ENCODE results near the gene SUPT5H.
A peak's percentile ranks its signal among the peaks of the same experiment; 100 is the strongest.

The SUPT5H gene

DNA sequence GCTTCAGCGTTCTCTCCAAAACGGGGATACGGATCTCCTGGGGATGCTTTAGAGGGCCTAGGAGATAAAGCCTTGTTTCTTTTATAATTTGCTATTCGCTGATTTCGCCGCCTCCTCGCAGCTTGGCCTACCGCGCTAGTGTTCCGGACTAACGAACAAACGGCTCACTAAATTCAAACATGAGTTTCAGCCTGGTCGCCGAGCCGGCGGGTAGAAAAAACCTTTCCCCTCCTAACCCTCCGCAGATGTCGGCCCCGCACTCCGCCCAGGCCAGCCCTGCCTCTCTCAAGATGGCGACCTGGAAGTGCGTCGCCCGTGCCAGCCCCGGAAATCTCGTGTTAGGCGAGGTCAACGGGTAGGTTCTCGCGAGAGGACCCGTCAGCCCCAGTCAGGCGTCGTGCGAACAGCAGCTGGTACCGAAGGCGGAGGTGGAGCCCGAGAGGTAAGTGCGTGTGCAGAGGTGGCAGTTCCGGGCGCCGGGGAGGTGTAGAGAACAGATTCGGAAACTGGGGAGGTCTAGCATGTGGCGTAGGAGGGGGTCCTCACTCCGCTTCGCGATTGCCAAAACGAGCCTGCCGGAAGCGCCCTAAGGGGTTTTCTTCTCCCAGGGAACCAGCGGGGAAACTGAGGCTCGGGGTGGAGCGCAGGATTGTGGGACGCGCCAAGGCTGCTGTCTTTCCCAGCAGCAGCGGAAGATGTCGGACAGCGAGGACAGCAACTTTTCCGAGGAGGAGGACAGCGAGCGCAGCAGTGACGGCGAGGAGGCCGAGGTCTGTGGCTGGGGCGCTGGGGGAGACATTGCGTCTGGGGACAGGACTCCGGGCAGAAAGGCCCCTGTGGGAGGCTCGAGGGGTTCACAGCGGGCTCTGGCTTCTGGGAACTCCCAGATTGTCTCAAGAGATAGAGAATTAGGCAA is at the start of gene SUPT5H:
TSS of gene SUPT5H (plus strand) at position 387 of the 916 bp plus-strand sequence. CDS start at position 696, 309 bp downstream.
- Histone ChIP-seq H3K9me3 (ENCODE audit: control insufficient read depth, insufficient read depth, low read length) (no peaks in the 10 kb centered on the region), H3K4me1 (ENCODE audit: insufficient read depth, low read length) (no peaks in the 10 kb centered on the region; the same call in 1 of the 2 replicates), H3K9ac (ENCODE audit: low read depth, low read length) (peak within 1 kb of the TSS; percentile 99), H3K36me3 (ENCODE audit: insufficient read depth, low read length) (no peaks in the 10 kb centered on the region)

DNA sequence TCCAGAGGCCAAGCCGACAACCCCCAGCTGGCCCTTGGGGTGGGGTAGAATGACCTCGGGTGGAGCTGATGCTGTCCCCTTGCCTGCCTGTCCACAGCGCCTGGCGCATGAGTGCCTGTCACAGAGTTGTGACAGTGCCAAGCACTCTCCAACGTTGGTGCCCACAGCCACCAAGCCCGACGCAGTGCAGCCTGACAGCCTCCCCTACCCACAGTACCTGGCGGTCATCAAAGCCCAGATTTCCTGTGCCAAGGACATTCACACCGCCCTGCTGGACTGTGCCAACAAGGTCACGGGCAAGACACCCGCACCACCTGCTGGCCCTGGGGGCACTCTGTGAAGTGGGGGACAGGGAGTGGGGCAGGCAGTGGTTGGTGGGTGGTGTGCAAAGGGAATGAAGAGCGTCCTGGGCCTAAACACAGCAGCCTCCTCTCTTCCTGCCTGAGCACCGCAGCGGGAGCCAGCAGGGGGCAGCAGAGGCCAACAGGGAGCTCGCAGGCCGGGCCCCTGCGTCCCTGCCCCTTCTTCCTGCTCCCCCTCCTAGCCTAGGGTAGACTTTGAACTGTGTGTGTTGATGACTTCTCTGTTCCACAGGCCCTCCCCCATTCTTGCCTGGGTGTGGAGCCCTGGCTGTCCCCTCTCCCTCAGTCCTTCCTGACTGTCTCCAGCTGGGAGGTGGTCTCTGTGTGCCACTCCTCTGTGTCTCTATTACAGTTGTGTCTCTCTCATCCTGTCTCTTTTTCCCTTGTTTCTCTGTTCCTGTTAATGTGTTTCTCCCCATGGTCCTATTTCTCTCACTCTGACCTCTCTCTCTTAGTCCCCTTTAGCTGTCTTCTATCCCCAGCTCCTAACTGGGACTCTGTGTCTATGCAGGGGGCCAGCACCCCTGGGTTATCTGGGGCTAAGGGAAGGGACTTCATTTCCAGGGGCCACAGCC is 47.8 kb upstream of the SUPT5H start:
- Histone ChIP-seq H3K9ac (ENCODE audit: low read depth, low read length) (no peak overlapping the region), H3K4me1 (ENCODE audit: insufficient read depth, low read length) (peaks cover 25% of the 10 kb centered on the region), H3K36me3 (ENCODE audit: insufficient read depth, low read length) (peaks cover 12% of the 10 kb centered on the region), H3K9me3 (ENCODE audit: control insufficient read depth, insufficient read depth, low read length) (no peaks in the 10 kb centered on the region)

DNA sequence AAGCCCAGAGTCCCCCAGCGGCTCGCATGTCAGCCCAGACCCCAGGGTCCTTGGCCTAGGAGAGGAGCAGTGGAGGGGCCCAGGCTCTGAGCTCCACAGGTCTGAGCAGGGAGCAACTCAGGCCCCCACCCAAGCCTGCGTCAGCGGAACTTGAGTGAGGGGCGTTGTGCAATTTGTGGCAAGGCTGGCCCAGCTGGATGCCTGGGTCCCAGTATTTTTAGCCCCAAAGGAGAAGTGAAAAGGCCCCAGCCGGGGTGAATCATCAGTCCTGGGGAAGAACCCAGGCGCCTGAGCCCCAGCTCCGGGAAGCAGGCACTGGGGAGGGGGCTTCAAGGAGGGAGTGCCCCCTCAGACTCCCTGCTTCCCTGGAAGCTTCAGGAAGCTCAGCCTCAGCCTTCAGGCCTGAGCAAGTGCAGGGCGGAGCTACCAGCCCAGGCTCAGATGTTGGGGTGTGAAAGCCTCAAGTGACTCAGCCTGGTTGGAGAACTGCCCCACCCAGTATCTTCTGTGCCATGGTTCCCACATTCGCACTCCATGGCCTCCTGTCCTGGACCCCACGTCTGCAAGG is 47.0 kb upstream of the SUPT5H start:
- H3K9ac ChIP-seq (ENCODE audit: low read depth, low read length): no peak overlapping the region
- peaks cover 25% of the 10 kb centered on the region for H3K4me1 ChIP-seq (ENCODE audit: insufficient read depth, low read length)
- peaks cover 10% of the 10 kb centered on the region for H3K36me3 ChIP-seq (ENCODE audit: insufficient read depth, low read length)
- no peaks in the 10 kb centered on the region for H3K9me3 ChIP-seq (ENCODE audit: control insufficient read depth, insufficient read depth, low read length)

DNA sequence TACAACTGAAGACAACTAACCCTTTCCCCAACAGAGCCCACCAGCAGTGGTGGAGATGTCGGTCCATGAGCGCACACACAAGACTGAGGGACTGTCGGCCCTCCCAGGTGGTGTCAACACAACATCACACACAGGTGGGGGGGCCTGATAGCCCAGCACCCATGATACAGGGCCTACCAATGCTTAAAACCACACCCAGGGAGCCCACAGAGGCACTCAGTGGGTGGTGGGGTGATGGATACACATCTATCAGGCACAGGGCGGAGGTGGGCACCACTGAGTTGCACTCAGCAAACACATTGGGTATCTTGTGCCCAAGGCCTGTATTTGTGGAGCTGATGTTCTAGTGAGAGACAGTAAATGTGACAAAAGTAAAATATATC is 45.7 kb upstream of the SUPT5H start:
- Histone ChIP-seq H3K9ac (ENCODE audit: low read depth, low read length) (no peak overlapping the region), H3K9me3 (ENCODE audit: control insufficient read depth, insufficient read depth, low read length) (no peaks in the 10 kb centered on the region), H3K4me1 (ENCODE audit: insufficient read depth, low read length) (peaks cover 25% of the 10 kb centered on the region), H3K36me3 (ENCODE audit: insufficient read depth, low read length) (peaks cover 3% of the 10 kb centered on the region)

DNA sequence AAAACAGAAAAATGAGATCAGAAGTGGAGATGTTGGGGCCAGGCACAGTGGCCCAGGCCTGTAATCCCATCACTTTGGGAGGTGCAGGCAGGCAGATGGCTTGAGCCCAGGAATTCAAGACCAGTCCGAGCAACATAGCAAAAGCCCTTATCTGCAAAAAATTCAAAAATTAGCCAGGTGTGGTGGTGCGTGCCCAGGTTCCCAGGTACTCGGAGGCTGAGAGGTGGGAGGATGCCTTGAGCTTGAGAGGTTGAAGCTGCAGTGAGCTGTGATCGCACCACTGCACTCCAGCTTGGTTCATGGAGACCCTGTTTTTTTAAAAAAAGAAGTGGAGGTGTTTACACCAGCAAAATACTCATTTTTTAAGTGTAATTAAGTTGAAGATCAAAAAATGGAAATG is 45.3 kb upstream of the SUPT5H start:
- H3K9ac ChIP-seq (ENCODE audit: low read depth, low read length): no peak overlapping the region
- peaks cover under 1% of the 10 kb centered on the region for H3K36me3 ChIP-seq (ENCODE audit: insufficient read depth, low read length)
- peaks cover 25% of the 10 kb centered on the region for H3K4me1 ChIP-seq (ENCODE audit: insufficient read depth, low read length)
- no peaks in the 10 kb centered on the region for H3K9me3 ChIP-seq (ENCODE audit: control insufficient read depth, insufficient read depth, low read length)

DNA sequence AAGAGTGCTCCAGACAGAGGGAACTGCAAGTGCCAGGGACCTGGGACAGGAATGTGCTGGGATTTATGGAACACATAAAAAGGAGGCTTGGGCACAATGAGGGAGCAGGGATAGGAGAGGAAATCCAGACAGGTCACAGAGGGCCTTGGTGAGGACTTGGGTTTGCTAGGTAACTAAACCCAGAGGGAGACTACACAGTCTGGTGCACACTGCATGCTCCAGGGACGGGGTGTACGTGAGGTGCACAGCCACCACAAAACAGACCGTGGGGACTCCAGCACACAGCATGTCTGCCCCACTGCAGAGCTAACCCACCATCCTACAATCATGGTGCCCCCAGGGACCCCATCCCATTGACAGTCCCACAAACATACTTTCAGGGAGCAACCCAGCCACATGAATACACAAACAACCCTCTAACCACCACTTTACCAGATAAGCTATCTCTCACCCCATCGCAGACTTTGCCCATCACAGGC is 44.3 kb upstream of the SUPT5H start:
- H3K9me3 ChIP-seq (ENCODE audit: control insufficient read depth, insufficient read depth, low read length): no peaks in the 10 kb centered on the region
- no peaks in the 10 kb centered on the region; the same call in 1 of the 2 replicates for H3K36me3 ChIP-seq (ENCODE audit: insufficient read depth, low read length)
- H3K4me1 ChIP-seq (ENCODE audit: insufficient read depth, low read length): peaks cover 25% of the 10 kb centered on the region
- H3K9ac ChIP-seq (ENCODE audit: low read depth, low read length): no peak overlapping the region

DNA sequence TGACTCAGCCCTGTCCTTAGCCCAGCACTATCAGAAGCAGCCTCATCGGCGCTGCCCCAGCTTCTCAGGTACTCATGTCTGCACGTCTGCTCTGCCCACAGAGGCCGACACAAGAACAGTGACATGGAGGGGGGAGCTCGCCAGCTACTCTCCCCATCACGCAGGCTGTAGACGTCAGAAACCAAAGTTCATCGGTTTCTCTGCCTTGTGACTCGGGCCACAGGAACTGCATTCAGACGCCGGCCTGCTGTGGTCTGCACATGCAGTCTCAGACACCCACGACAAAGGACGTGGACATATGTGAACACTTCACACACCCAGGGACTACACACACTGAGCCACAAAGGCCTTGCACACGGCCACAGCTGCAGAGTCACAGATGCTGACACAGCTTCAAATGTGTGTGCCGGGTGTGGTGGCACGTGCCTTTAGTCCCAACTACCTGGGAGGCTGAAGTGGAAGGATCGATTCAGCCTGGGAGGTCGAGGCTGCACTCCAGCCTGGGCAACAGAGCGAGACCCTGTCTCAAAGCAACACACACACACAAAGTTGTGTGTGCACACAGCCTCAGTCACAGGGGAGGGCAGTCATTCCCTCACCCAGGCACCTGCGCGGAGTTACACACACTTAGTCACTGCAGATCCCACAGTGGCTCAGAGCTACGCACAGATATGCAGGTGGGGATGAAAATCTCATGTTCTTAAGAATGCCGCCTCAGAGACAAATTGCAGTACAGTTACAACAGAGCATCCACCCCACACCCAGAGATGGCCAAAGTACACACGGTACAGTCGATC is 43.6 kb upstream of the SUPT5H start:
- Histone ChIP-seq H3K4me1 (ENCODE audit: insufficient read depth, low read length) (peaks cover 25% of the 10 kb centered on the region), H3K9me3 (ENCODE audit: control insufficient read depth, insufficient read depth, low read length) (no peaks in the 10 kb centered on the region), H3K36me3 (ENCODE audit: insufficient read depth, low read length) (no peaks in the 10 kb centered on the region; the same call in 1 of the 2 replicates), H3K9ac (ENCODE audit: low read depth, low read length) (peak overlapping the region; percentile 76)

DNA sequence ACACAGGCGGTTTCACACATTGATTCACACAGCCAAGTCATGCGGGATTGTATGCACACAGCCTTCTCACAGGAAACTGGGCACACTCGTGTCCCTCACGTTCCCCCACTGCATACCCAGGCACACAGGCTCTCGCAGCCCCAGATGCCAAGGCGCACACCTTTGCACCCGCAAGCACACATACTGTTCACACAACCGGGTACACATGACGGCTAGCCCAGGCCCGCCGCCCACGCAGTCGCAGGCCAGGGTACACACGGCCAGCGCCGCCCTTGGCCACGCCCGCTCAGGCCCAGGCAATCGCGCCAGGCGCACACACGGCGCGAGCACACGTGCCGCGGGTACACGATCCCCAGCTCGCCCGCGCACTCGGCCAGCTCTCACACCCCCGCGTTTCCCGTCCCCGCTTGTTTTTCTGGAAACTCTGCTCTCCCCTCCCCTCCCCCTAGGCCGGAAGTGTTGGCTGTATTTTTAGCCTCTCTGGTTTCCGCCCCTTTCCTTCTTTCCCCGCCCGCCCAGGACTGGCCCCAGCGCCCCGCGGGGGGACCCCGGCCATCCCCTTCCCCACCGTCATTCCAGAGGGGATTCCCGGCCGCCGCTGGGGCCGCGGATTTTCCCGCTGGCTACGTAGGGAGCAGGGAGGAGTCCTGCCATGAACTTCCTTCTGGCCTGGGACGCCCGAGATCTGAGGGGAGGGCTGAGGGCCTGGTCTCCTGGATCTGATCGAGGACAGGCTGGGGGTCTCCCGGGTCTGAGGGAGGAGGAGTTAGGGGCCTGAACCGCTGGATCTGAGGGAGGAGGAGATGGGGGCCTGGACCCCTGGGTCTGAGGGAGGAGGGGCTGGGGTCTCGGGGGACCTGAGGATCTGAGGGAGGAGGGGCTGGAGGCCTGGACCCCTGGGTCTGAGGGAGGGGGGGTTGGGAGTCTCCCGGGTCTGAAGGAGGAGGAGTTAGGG is 42.8 kb upstream of the SUPT5H start:
- Histone ChIP-seq H3K36me3 (ENCODE audit: insufficient read depth, low read length) (no peaks in the 10 kb centered on the region; the same call in 1 of the 2 replicates), H3K9me3 (ENCODE audit: control insufficient read depth, insufficient read depth, low read length) (no peaks in the 10 kb centered on the region), H3K4me1 (ENCODE audit: insufficient read depth, low read length) (peaks cover 25% of the 10 kb centered on the region), H3K9ac (ENCODE audit: low read depth, low read length) (peak overlapping the region; percentile 76)

DNA sequence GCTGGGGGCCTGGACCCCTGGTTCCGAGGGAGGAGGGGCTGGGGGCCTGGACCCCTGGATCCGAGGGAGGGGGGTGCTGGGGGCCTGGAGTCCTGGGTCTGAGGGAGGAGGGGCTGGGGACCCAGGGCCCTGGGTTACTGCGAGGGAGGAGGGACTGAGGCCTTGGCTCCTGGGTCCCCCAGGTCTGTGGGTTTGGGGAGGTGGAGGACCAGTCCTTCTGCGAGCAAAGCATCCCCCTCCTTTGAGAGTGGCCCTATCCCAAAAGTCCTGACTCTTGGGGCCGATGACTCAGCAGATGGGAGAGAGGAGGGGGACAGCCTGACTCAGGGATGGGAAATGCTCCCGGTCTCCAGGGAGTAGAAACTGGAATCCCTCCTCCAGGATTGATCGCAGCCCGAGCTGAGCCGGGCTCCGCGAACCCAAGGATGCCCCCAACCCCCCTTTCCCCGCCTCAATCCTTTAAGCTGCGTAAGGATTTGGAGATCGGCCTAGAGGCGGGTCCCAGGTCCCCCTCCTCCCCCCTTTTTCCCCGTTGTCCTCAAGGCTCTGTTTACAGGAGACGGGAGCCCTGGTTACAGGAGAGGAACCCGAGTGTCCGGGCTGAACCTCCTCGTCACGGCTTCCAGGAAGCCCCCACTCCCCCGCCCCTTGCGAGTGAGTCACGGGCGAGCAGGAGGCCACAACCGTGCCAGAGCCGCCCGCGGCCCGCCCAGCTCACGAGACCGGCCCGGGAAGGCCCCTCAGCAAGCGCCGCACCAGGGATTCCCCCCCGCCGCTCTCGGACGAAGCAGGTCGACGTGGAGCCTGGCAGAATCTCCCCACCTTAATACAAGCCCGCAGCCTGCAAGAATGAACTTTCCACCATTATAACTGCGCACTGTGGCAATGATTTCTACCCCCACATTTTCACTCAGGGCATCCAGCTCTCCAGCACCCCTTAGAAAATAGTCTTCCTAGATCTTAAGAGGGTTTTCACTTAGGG is 41.8 kb upstream of the SUPT5H start:
- Histone ChIP-seq H3K9me3 (ENCODE audit: control insufficient read depth, insufficient read depth, low read length) (no peaks in the 10 kb centered on the region), H3K4me1 (ENCODE audit: insufficient read depth, low read length) (peaks cover 16% of the 10 kb centered on the region)

DNA sequence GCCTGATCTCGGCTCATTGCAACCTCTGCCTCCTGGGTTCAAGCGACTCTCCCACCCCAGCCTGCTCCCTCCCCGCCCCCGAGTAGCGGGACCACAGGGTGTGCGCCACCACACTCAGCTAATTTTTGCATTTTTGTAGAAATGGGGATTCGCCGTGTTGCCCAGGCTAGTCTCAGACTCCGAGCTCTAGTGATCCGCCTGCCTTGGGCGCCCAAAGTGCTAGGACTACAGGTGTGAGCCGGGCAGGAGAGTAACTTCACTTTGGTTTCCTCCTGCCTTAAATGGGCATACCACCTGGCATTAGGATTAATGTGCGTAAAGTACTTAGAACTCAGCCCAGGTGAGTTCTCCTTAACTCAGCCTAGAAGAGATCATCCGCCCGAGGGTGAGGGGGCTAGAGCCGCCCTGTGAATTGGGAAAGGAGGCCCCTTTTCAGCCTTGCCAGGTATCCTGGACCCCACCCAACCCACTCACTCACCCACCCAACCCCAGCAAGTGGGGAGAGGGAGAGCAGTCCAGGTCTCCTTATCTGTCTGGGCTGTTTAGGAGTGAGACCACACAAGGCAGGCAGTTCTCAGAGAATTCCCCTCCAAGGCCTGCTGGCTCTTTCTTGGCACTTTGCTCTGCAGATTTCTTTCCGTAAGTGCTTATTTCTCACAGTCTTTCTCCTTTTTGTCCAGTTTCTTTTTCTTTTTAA is 40.0 kb upstream of the SUPT5H start:
- Histone ChIP-seq H3K36me3 (ENCODE audit: insufficient read depth, low read length) (no peaks in the 10 kb centered on the region), H3K4me1 (ENCODE audit: insufficient read depth, low read length) (peaks cover 15% of the 10 kb centered on the region), H3K9ac (ENCODE audit: low read depth, low read length) (peak overlapping the region; percentile 8; the same call in 1 of the 2 replicates), H3K9me3 (ENCODE audit: control insufficient read depth, insufficient read depth, low read length) (no peaks in the 10 kb centered on the region)

More for the DNA sequence above, 41.8 kb upstream of the SUPT5H start:
- H3K9ac ChIP-seq (ENCODE audit: low read depth, low read length): peak overlapping the region; percentile 76
- H3K36me3 ChIP-seq (ENCODE audit: insufficient read depth, low read length): no peaks in the 10 kb centered on the region; the same call in 1 of the 2 replicates

DNA sequence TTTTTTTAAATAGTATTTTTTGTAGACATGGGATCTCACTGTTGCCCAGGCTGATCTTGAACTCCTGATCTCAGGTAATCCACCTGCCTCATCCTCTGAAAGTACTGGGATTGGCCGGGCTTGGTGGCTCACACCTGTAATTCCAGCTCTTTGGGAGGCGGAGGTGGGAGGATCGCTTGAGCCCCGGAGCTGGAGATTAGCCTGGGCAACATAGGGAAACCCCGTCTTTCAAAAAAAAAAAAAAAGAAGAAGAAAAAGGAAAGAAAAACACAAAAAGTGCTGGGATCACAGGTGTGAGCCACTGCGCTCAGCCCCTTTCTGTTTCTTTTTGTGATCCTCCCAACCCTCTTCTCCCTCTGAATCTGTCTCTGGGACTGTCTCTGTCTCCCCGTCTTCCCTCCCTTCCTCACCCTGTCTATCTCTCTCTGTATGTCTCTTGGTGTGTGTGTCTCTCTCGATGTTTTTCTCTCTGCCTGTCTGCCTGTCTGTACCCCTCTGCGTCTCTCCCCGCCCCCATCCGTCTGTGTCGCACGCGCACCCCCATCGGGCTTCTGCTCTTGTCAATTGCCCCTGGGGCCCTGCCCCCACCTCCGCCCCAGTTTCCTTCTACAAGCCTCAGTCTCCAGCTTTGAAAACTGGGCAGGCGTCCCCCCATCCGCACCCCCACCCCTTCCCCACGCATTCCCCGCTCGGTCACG is 39.3 kb upstream of the SUPT5H start:
- Histone ChIP-seq H3K4me1 (ENCODE audit: insufficient read depth, low read length) (peaks cover 21% of the 10 kb centered on the region), H3K36me3 (ENCODE audit: insufficient read depth, low read length) (no peaks in the 10 kb centered on the region), H3K9me3 (ENCODE audit: control insufficient read depth, insufficient read depth, low read length) (no peaks in the 10 kb centered on the region), H3K9ac (ENCODE audit: low read depth, low read length) (peak overlapping the region; percentile 48)
